Esophagus squamous epithelium (tissue), 5 donors: Measurements from ENCODE around the gene AZGP1. TPM values are rescaled to one million over a fixed set of nuclear protein-coding genes. Genes with fewer than 3 reads are reported as not detected.
A peak's percentile ranks its signal among the peaks of the same experiment; 100 is the strongest.
"Not testable (repeated sequence)": the region's sequence is repeated elsewhere in the genome, so short reads cannot be mapped to it uniquely, and the experiment has no call there.

Source experiments
- DNase-seq: peaks from one replicate; lab custom pipeline; 2025; lab: John Stamatoyannopoulos, UW
- H3K27ac ChIP-seq, 4 donors: fragments of 200-600 bp; sonication (generic); one replicate each; pipeline ENCODE4 v1.5.1; 2016 to 2019; ENCODE audit warnings: mild to moderate bottlenecking in 1 of 4
- H3K27me3 ChIP-seq, 4 donors: fragments of 200-600 bp; sonication (generic); 1 replicate in 3 of 4; 2 replicates in 1 of 4; pipeline versions ENCODE4 v1.5.1 to v1.6.0; 2017 to 2021; ENCODE audit warnings: antibody characterized with exemption in 1 of 4
- H3K36me3 ChIP-seq, 3 donors: fragments of 200-600 bp; sonication (generic); one replicate each; pipeline ENCODE4 v1.5.1; 2016 to 2019
- H3K4me1 ChIP-seq, 3 donors: fragments of 200-600 bp; sonication (generic); one replicate each; pipeline ENCODE4 v1.5.1; 2017 to 2019
- H3K4me3 ChIP-seq, 4 donors: fragments of 200-600 bp; sonication (generic); 1 replicate in 3 of 4; 2 replicates in 1 of 4; pipeline ENCODE4 v1.5.1; 2016 to 2019; ENCODE audit warnings: mild to moderate bottlenecking in 2 of 4, moderate library complexity in 1 of 4
- H3K9me3 ChIP-seq, 3 donors: fragments of 200-600 bp; sonication (generic); one replicate each; pipeline ENCODE4 v1.5.1; 2016 to 2019
- CTCF ChIP-seq, 6 experiments: fragments of 450-650 bp in 4 of 6; fragments of 200-600 bp in 2 of 6; sonication (generic) in 2 of 6; IDR thresholded peaks; one replicate each; pipeline ENCODE4 v1.5.1; 2016 to 2019; ENCODE audit warnings: antibody characterized with exemption in 6 of 6, mild to moderate bottlenecking in 4 of 6, moderate library complexity in 4 of 6
- POLR2A ChIP-seq, 4 donors: fragments of 450-650 bp; IDR thresholded peaks; one replicate each; pipeline ENCODE4 v1.6.1; 2017; ENCODE audit warnings: antibody characterized with exemption in 4 of 4, mild to moderate bottlenecking in 4 of 4, moderate library complexity in 3 of 4
- WGBS, 2 donors: methylation state at CpG; one replicate each; pipeline ENCODE4 v1.1.5; 2018; 5-methylcytosine and 5-hydroxymethylcytosine counted together
- intact Hi-C: fragments of 100-400 bp; cut with DNase I; formaldehyde crosslinking; loops from one replicate; pipeline ENCODE4 v1.15.0; 2022
- total RNA-seq, 4 donors: library from RNA; depleted of rRNA; stranded (reverse); fragments of >200 nt; gene quantifications; one replicate each; pipeline ENCODE4 v1.1.0, GENCODE V29; 2016
- donor health status: DM: yes; HTN: yes; CAD: no.

The AZGP1 gene
- total RNA-seq, 4 donors from 2014 or later = 0.19 to 99.9 (median 1.3) TPM

- DNase-seq = no peak
- H3K27ac ChIP-seq = no peak overlapping the region
- TF ChIP-seq POLR2A (IDR thresholded peaks at IDR 0.05) (no peak), CTCF (IDR thresholded peaks at IDR 0.05) (no peak)
- intact Hi-C loops = loop anchor here (10.0 kb wide), 1 partner anchor 47 kb away; no protein-coding TSS in a partner anchor
- 89 to 97% methylated on average over 2 of the region's 2 CpGs for WGBS, 2 donors
- H3K27me3 ChIP-seq = peaks cover 0 to 58% (median 1%) of the 10 kb centered on the region in 4 donors
- H3K4me1 ChIP-seq = no peaks in the 10 kb centered on the region
- peaks cover 0 to 13% (median 5%) of the 10 kb centered on the region in 3 donors for H3K9me3 ChIP-seq
- H3K36me3 ChIP-seq = no peaks in the 10 kb centered on the region
- no peak overlapping the region for H3K4me3 ChIP-seq
These were observed 37.5 kb downstream of the AZGP1 start for GRCh38 chr7:99938296-99938695.

DNA sequence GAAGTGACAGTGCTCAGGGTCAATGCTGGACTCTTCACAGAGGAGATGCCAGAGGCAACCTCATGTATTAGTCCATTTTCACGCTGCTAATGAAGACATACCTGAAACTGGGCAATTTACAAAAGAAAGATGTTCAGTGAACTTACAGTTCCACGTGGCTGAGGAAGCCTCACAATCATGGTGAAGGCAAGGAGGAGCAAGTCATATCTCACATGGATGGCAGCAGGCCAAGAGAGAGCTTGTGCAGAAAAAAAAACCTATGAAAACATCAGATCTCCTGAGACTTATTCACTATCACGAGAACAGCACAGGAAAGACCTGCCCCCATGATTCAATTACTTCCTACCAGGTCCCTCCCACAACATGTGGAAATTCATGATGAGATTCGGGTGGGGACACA, 40.8 kb downstream of the AZGP1 start:
- H3K36me3 ChIP-seq, H3K4me3 ChIP-seq, H3K27ac ChIP-seq, H3K4me1 ChIP-seq, DNase-seq: not testable (repeated sequence)
- H3K9me3 ChIP-seq = peaks cover 0 to 13% (median 5%) of the 10 kb centered on the region in 3 donors
- peaks cover 0 to 47% (median 0%) of the 10 kb centered on the region in 4 donors for H3K27me3 ChIP-seq
- intact Hi-C loops = loop anchor here (10.0 kb wide), 1 partner anchor 50 kb away; no protein-coding TSS in a partner anchor
- WGBS, 2 donors = 37 to 50% methylated on average over 3 to 4 of the region's 4 CpGs

DNA sequence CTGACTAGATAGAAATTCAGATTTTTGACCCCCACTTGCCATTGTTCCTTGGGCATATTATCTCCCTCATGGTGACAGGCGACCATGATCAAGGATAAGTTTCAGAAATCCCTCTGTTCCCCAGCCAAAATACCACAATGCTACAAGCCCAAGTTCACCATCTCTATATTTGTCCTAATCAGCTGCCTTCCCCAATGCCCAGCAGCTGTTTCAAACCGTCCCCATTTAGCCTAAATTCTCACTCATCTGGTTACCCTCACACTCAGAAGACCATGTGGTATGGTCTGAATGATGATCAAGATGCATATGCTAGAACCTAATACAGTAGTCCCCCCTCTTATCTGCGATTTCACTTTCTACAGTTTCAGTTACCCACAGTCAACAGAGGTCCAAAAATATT, 45.5 kb downstream of the AZGP1 start:
- no peak overlapping the region for H3K27ac ChIP-seq
- peaks cover 0 to 44% (median 0%) of the 10 kb centered on the region in 4 donors for H3K27me3 ChIP-seq
- no peaks in the 10 kb centered on the region for H3K36me3 ChIP-seq
- intact Hi-C loops = loop anchor here (10.0 kb wide), 1 partner anchor 54 kb away; no protein-coding TSS in a partner anchor
- TF ChIP-seq POLR2A (IDR thresholded peaks at IDR 0.05) (no peak), CTCF (IDR thresholded peaks at IDR 0.05) (no peak)
- no peak for DNase-seq
- H3K4me3 ChIP-seq = no peak overlapping the region
- WGBS, 2 donors = 88 to 92% methylated on average over 3 of the region's 3 CpGs
- H3K4me1 ChIP-seq = peaks cover 7 to 15% (median 11%) of the 10 kb centered on the region in 3 donors
- no peaks in the 10 kb centered on the region for H3K9me3 ChIP-seq

DNA sequence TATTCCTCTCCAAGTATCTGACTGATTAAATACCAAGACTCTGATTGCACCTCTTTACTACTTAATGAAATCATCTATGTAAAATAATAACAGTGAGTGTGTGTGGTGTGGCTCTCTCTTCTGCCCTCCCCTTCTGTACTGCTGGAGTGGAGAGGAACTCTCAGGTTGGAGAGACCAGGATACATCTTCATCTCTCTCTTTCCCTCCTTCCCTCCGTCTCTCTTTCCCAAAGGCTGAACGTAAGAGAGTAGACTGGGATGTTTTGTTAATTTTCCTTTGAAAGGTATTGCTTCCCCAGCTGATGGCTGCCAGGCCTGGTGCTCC, 46.1 kb downstream of the AZGP1 start:
- intact Hi-C loops = loop anchor here (10.0 kb wide), 2 partner anchors 55 to 135 kb away; no protein-coding TSS in a partner anchor
- TF ChIP-seq POLR2A (IDR thresholded peaks at IDR 0.05) (no peak), CTCF (IDR thresholded peaks at IDR 0.05) (no peak)
- Histone ChIP-seq H3K27me3 (peaks cover 0 to 39% (median 0%) of the 10 kb centered on the region in 4 donors), H3K36me3 (no peaks in the 10 kb centered on the region), H3K4me1 (peaks cover 7 to 15% (median 11%) of the 10 kb centered on the region in 3 donors), H3K4me3 (peak overlapping the region in 3 of 4 donors; percentile 26 to 59 (median 34)), H3K9me3 (no peaks in the 10 kb centered on the region), H3K27ac (peak overlapping the region in 3 of 4 donors; percentile 4 to 40 (median 18))
- WGBS, 2 donors = 31 to 41% methylated on average over 2 of the region's 2 CpGs
- no peak for DNase-seq

DNA sequence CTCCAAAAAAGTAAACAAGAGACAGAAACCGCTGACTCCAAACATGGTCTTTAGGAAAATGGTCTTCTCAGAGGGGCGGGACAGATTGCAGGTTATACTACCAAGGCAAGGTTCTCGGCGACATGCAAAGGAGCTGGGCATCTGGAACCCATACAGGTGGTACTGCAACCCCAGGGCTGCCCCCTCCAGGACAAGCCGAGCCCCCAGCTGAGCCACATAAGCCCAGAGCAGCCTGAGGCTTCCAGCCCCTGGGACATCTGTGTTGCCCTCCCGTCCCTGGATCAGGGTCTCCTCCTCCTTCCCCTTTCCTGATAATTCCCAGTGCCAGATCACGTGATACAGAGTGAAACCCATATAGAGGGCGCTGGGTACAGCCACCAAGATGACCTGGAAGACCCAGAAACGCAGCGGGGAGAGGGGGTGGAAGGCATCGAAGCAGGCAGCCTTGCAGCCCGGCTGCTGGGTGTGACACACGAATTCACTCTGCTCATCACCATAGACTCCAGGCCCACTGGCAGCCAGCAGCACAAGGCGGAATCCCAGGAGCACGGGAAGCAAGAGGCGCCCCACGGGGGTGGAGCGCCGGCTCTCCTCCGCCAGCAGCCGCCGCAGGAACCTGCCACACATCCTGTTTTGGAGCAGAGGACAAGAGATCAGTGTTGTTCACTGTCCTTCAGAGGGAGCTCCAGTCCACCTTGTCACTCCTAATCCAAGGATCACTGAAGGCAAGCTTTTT, 46.7 kb downstream of the AZGP1 start, which contains the start of gene GJC3:
Gene GJC3 (minus strand): TSS at position 627 of the 736 bp plus-strand sequence. CDS start 0 bp downstream, at position 627.
- no peaks in the 10 kb centered on the region for H3K36me3 ChIP-seq
- peaks cover 7 to 15% (median 11%) of the 10 kb centered on the region in 3 donors for H3K4me1 ChIP-seq
- WGBS, 2 donors = 54 to 60% methylated on average over 5 to 6 of the region's 22 CpGs
- TF ChIP-seq POLR2A (IDR thresholded peaks at IDR 0.05) (no peak), CTCF (IDR thresholded peaks at IDR 0.05) (peak in 3 of 6 experiments; percentile 19 to 48 (median 39))
- H3K4me3 ChIP-seq = peak within 1 kb of the TSS in 3 of 4 donors; percentile 26 to 59 (median 34)
- no peak for DNase-seq
- peaks cover 0 to 34% (median 0%) of the 10 kb centered on the region in 4 donors for H3K27me3 ChIP-seq
- peak within 1 kb of the TSS in 3 of 4 donors; percentile 4 to 40 (median 18) for H3K27ac ChIP-seq
- intact Hi-C loops = loop anchor here (10.0 kb wide), 1 partner anchor 136 kb away; no protein-coding TSS in a partner anchor
- H3K9me3 ChIP-seq = no peaks in the 10 kb centered on the region
